CD4-positive, alpha-beta T cell treated with Interleukin-6 at 100 ng/mL for 8 hours (primary cell): Measurements from ENCODE around the gene WDR44.
"Not testable (repeated sequence)": the region's sequence is repeated elsewhere in the genome, so short reads cannot be mapped to it uniquely, and the experiment has no call there.

Experiments used
- DNase-seq: peaks from one replicate; pipeline ENCODE4 v3.0.0-alpha.2; 2020; ENCODE audit warnings: mixed read lengths, low spot score

The WDR44 gene

GRCh38 chrX:118480172-118480571 lies 134.3 kb downstream of the WDR44 start:
- no peak for DNase-seq

- DNase-seq: not testable (repeated sequence)
Observed at GRCh38 chrX:118482384-118482783, 136.5 kb downstream of the WDR44 start.

GRCh38 chrX:118484216-118484903 lies 138.5 kb downstream of the WDR44 start:
- no peak for DNase-seq

GRCh38 chrX:118486693-118487092 lies 140.8 kb downstream of the WDR44 start:
- DNase-seq: not testable (repeated sequence)

- DNase-seq: no peak
Observed at GRCh38 chrX:118493016-118493415, 147.1 kb downstream of the WDR44 start.

- no peak for DNase-seq
Observed at GRCh38 chrX:118493653-118494297, 147.9 kb downstream of the WDR44 start.

- DNase-seq: peak; percentile 86
Observed at GRCh38 chrX:118495061-118495921, 149.4 kb downstream of the WDR44 start, which contains the start of gene DOCK11. Gene DOCK11, plus strand, starts transcription at chrX:118495815. Its CDS starts 157 bp downstream, at chrX:118495972.

- DNase-seq: peak; percentile 83
Observed at GRCh38 chrX:118495958-118496762, 150.3 kb downstream of the WDR44 start.

GRCh38 chrX:118496763-118497079 lies 150.8 kb downstream of the WDR44 start:
- no peak for DNase-seq

GRCh38 chrX:118497180-118497818 lies 151.4 kb downstream of the WDR44 start:
- peak; percentile 51 for DNase-seq

- no peak for DNase-seq
Observed at GRCh38 chrX:118498351-118498750, 152.4 kb downstream of the WDR44 start.

GRCh38 chrX:118498755-118499154 lies 152.8 kb downstream of the WDR44 start:
- DNase-seq: no peak

GRCh38 chrX:118499295-118499694 lies 153.4 kb downstream of the WDR44 start:
- DNase-seq: no peak
